GM12878 (cell line): ENCODE results near the gene SFXN5.

ENCODE experiments used
- ATF7 ChIP-seq: fragments of 450-650 bp; IDR thresholded peaks from 2 replicates; pipeline ENCODE4 v1.6.1; 2016; ENCODE audit warnings: low read depth, mild to moderate bottlenecking
- BCL11A ChIP-seq: IDR thresholded peaks from 2 replicates; pipeline ENCODE4 v1.6.1; 2011; ENCODE audit warnings: low read depth, low read length
- HDAC6 ChIP-seq: fragments of 200-600 bp; sonication (generic); IDR thresholded peaks from one replicate; pipeline ENCODE4 v1.8.0; 2017; ENCODE audit warnings: antibody characterized with exemption; ENCODE audit not compliant: unreplicated experiment
- NRF1 ChIP-seq: conservative IDR thresholded peaks from 2 replicates; pipeline ENCODE4 v1.6.1; 2011; ENCODE audit warnings: mild to moderate bottlenecking, low read depth, low read length, improper control_type of control experiment
- POLR2AphosphoS5 ChIP-seq: IDR thresholded peaks from 2 replicates; pipeline ENCODE4 v1.6.1; 2011; ENCODE audit warnings: mild to moderate bottlenecking, low read length, inconsistent platforms
- SMC3 ChIP-seq: IDR thresholded peaks from 2 replicates; pipeline ENCODE4 v1.6.1; 2011; ENCODE audit warnings: low read length, improper control_type of control experiment, borderline replicate concordance
- TF ChIP-seq, protein P1 (sequence below): fragments of 450-650 bp; IDR thresholded peaks from 2 replicates; pipeline ENCODE4 v1.6.1; 2017; ENCODE audit warnings: mild to moderate bottlenecking
- TF ChIP-seq, protein P2 (sequence below): IDR thresholded peaks from 2 replicates; pipeline ENCODE4 v1.6.1; 2011; ENCODE audit warnings: low read depth, low read length, improper control_type of control experiment, borderline replicate concordance
- TF ChIP-seq, protein P3 (sequence below): IDR thresholded peaks from 2 replicates; pipeline ENCODE4 v1.6.1; 2012; ENCODE audit warnings: mild to moderate bottlenecking, low read depth, low read length
- TF ChIP-seq, protein P4 (sequence below), 3 experiments: IDR thresholded peaks in 2 of 3; conservative IDR thresholded peaks in 1 of 3; 2 replicates each; pipeline ENCODE4 v1.5.1; 2011; ENCODE audit warnings: low read depth in 3 of 3, low read length in 3 of 3, mild to moderate bottlenecking in 3 of 3, control low read depth in 2 of 3, moderate library complexity in 2 of 3, inconsistent platforms in 1 of 3, mixed read lengths in 1 of 3; ENCODE audit not compliant: control insufficient read depth in 2 of 3, insufficient read depth in 1 of 3; ENCODE audit errors: extremely low read depth in 1 of 3
- TF ChIP-seq, protein P5 (sequence below): fragments of 450-650 bp; formaldehyde crosslinking; IDR thresholded peaks from 2 replicates; pipeline ENCODE4 v1.4.0; 2022; ENCODE audit warnings: mild to moderate bottlenecking, moderate library complexity

DNA sequence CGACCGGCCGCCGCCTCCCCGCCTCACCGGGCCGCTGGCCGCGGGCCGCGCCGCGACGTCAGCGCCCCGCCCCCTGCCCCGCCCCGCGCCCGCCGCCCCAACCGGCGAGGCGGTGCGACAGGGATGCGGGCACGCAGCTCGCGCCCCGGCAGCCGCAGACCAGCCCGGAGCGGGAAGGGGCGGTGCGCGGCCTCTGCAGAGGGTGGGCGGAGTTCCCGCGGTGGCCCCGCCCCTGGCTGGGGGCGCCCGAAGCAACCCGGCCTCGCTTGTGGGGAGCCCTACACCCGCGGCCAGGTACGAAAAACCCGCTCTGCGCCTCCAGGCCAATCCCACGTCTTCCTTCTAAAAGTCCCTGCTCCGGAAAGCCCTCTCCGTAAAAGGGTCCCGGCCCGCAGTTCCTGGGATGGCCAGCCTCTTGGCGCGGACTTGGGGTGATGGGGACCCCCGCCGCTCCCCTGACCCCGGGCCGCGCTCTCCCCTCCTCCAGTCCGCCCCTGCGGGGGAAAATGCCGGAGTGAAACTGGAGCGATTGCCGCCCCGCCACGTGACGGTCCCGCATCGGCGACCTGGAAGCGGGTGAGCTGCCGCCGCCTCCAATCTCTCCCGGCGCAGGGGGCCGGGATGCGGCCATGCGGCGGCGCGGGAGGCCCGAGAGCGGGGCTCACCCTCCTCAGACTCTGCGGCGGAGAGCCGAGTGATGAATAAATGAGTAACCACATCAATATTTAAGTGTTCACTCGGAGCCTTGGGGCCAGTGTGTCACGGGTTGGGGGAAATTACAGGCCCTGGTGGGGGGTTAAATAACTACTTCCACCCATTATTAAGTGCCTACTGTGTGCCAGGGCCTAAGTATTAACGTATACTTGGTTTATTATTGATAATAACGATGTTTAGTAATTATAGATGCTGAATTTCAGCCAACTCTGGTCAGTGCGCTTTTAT, 41.7 kb upstream of the SFXN5 start, which contains the start of gene RAB11FIP5:
- TF ChIP-seq NRF1 (no peak), SMC3 (no peak), HDAC6 (no peak), POLR2AphosphoS5 (no peak), ATF7 (no peak), BCL11A (no peak)
- TF ChIP-seq, protein P1, sequence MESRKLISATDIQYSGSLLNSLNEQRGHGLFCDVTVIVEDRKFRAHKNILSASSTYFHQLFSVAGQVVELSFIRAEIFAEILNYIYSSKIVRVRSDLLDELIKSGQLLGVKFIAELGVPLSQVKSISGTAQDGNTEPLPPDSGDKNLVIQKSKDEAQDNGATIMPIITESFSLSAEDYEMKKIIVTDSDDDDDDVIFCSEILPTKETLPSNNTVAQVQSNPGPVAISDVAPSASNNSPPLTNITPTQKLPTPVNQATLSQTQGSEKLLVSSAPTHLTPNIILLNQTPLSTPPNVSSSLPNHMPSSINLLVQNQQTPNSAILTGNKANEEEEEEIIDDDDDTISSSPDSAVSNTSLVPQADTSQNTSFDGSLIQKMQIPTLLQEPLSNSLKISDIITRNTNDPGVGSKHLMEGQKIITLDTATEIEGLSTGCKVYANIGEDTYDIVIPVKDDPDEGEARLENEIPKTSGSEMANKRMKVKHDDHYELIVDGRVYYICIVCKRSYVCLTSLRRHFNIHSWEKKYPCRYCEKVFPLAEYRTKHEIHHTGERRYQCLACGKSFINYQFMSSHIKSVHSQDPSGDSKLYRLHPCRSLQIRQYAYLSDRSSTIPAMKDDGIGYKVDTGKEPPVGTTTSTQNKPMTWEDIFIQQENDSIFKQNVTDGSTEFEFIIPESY = no peak
- TF ChIP-seq, protein P2, sequence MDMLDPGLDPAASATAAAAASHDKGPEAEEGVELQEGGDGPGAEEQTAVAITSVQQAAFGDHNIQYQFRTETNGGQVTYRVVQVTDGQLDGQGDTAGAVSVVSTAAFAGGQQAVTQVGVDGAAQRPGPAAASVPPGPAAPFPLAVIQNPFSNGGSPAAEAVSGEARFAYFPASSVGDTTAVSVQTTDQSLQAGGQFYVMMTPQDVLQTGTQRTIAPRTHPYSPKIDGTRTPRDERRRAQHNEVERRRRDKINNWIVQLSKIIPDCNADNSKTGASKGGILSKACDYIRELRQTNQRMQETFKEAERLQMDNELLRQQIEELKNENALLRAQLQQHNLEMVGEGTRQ = no peak
- TF ChIP-seq, protein P3, sequence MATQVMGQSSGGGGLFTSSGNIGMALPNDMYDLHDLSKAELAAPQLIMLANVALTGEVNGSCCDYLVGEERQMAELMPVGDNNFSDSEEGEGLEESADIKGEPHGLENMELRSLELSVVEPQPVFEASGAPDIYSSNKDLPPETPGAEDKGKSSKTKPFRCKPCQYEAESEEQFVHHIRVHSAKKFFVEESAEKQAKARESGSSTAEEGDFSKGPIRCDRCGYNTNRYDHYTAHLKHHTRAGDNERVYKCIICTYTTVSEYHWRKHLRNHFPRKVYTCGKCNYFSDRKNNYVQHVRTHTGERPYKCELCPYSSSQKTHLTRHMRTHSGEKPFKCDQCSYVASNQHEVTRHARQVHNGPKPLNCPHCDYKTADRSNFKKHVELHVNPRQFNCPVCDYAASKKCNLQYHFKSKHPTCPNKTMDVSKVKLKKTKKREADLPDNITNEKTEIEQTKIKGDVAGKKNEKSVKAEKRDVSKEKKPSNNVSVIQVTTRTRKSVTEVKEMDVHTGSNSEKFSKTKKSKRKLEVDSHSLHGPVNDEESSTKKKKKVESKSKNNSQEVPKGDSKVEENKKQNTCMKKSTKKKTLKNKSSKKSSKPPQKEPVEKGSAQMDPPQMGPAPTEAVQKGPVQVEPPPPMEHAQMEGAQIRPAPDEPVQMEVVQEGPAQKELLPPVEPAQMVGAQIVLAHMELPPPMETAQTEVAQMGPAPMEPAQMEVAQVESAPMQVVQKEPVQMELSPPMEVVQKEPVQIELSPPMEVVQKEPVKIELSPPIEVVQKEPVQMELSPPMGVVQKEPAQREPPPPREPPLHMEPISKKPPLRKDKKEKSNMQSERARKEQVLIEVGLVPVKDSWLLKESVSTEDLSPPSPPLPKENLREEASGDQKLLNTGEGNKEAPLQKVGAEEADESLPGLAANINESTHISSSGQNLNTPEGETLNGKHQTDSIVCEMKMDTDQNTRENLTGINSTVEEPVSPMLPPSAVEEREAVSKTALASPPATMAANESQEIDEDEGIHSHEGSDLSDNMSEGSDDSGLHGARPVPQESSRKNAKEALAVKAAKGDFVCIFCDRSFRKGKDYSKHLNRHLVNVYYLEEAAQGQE = no peak
- TF ChIP-seq, protein P4, sequence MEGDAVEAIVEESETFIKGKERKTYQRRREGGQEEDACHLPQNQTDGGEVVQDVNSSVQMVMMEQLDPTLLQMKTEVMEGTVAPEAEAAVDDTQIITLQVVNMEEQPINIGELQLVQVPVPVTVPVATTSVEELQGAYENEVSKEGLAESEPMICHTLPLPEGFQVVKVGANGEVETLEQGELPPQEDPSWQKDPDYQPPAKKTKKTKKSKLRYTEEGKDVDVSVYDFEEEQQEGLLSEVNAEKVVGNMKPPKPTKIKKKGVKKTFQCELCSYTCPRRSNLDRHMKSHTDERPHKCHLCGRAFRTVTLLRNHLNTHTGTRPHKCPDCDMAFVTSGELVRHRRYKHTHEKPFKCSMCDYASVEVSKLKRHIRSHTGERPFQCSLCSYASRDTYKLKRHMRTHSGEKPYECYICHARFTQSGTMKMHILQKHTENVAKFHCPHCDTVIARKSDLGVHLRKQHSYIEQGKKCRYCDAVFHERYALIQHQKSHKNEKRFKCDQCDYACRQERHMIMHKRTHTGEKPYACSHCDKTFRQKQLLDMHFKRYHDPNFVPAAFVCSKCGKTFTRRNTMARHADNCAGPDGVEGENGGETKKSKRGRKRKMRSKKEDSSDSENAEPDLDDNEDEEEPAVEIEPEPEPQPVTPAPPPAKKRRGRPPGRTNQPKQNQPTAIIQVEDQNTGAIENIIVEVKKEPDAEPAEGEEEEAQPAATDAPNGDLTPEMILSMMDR (IDR thresholded peaks at IDR 0.05 in 2 of 3, conservative IDR thresholded peaks at IDR 0.05 in 1 of 3; ENCODE audit: control insufficient read depth in 2 of 3, extremely low read depth in 1 of 3, insufficient read depth in 1 of 3, low read depth in 3 of 3, low read length in 3 of 3) = no peak
- TF ChIP-seq, protein P5, sequence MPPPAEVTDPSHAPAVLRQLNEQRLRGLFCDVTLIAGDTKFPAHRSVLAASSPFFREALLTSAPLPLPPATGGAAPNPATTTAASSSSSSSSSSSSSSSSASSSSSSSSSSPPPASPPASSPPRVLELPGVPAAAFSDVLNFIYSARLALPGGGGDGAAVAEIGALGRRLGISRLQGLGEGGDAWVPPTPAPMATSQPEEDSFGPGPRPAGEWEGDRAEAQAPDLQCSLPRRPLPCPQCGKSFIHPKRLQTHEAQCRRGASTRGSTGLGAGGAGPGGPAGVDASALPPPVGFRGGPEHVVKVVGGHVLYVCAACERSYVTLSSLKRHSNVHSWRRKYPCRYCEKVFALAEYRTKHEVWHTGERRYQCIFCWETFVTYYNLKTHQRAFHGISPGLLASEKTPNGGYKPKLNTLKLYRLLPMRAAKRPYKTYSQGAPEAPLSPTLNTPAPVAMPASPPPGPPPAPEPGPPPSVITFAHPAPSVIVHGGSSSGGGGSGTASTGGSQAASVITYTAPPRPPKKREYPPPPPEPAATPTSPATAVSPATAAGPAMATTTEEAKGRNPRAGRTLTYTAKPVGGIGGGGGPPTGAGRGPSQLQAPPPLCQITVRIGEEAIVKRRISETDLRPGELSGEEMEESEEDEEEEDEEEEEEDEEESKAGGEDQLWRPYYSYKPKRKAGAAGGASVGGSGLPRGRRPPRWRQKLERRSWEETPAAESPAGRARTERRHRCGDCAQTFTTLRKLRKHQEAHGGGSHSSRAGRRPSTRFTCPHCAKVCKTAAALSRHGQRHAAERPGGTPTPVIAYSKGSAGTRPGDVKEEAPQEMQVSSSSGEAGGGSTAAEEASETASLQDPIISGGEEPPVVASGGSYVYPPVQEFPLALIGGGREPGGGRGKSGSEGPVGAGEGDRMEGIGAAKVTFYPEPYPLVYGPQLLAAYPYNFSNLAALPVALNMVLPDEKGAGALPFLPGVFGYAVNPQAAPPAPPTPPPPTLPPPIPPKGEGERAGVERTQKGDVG (CRISPR knock-in tag) = no peak
